Measurements from ENCODE around the gene PLSCR5.

The PLSCR5 gene, protein sequence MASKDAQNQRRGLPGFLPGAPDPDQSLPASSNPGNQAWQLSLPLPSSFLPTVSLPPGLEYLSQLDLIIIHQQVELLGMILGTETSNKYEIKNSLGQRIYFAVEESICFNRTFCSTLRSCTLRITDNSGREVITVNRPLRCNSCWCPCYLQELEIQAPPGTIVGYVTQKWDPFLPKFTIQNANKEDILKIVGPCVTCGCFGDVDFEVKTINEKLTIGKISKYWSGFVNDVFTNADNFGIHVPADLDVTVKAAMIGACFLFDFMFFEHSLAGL

DNA sequence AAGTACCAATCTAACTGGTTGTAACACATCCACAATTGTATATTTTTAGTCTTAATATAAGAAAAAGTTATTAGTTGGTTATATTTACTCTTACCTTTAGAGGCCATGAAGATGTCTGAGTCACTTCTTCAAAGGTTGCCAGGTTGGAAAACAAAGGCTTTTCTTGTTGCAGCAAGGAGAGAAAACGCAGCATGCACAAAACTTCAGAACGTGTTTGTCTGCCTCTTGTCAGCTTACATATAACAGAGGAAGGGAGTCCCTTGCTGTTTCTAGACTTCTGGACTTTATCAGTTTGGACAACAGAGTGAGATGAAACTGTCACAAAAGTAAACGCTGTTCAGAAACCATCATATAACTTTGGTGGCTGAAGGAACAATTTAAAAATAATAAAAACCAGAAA is at the start of gene PLSCR5:
Gene PLSCR5, minus strand, starts transcription at position 241 of the 400 bp plus-strand sequence. Its CDS starts 134 bp downstream, at position 107.
- no peak for DNase-seq (ENCODE audit: low read depth)

DNA sequence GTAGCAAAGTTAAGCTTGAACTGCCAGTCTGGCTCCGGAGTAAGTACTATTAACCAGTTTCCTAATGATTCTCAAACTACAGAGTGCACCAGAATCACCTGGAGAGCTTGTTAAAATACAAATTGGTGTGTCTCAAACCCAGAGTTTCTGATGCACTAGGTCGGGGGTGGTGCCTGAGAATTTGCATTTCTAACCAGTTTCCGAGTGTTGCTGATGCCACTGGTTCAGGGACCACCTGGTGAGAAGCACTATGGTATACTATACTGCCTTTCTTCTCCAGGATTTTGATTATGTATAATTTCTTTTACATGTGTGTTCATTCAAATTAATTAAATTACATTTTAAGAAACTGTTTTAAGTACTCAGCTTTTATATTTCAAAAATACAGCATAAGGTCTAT is 48.8 kb upstream of the PLSCR5 start:
- DNase-seq (ENCODE audit: low read depth), result no peak

DNA sequence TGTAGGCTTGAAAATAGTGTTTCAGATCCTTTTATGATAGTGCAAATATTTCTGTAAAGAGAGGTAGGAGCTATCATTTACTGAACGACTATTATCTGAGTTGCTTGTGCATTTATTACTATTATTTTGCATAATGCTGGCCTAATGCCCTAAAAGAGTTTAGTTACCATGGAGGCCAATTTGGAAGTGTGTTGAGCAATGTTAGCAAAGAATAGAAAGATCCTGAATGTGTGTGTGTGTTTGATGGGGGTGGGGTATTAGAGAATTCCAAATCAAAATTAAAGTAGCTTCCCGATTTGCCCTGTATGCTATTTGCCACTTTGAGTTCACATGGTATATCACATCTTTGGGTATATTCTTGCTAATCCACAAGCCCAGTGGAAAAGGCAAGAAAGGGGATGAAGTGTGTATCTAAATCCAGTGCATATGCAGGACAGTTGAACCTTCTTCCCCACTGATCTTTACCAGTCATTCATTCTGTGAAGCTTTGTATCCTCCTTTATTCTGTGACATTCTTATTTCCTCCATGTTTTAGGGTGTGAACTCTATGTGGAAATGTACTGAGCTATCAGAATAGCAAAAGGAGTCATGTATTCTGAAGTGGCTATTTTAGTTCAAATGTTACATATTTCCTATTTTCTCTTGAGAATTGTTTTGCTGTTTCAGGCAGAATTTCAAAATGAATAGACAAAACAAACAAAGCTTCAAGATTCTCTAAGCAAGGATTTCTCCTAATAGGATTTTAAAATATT is 45.7 kb upstream of the PLSCR5 start:
- DNase-seq (ENCODE audit: low read depth), result no peak

DNA sequence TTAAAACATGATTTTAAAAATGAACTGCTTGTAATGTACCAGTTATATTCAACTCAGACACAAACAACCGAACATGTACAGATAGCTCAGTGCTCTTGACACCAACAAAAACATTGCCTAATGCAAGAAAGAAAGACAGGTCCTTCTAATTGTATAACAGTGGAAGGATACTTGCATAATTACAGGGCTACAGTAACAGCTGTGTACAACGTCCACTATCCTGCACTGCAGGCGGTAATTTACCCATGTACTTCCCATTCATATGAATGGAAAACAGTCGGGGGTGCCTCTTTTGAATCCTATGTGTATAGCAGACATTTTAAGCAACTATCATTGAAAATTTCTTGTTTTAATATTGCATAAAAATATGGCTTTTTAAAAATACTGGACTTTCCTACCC is 41.1 kb upstream of the PLSCR5 start:
- no peak for DNase-seq (ENCODE audit: low read depth)

DNA sequence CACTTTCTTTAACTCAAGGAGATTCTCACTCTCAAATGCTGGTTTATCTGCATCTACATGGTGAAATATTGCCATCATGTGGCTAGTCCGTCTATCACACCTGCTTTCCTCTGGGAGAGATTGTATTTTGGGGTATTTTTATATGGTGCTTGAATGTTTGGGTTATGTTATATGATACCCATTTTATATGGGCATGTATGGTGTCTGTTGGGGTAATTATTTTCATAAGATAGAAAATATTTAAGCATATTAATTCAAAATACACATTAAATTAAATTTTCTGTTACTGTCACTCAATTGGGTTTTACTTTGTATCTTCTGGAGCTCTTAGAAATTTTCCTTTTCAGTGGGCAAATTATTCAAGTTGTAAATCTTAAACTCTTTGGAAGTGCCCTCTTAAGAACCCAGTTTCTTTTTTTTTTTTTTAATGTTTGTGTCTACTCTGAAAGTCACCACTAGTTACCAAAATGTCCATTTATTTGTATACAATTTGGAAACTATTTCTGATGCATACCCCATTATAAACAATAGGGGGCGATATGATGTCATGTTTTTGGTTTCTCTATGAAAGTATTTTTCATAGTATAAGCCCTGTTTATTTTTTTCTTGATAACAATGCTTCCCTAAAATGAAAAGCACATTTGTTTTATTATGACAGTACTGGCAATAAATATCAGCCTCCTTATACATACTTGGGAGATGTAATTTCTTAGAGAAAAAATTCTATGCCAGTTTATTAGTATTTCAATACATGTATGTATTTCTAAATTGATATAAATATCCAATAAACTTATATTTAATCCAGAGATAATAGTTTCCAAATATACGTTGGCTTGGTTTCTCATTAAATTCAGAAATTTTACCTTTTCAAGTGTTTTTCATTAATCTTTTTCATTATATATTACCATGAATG is 36.1 kb upstream of the PLSCR5 start:
- peak; percentile 38 for DNase-seq (ENCODE audit: low read depth)

DNA sequence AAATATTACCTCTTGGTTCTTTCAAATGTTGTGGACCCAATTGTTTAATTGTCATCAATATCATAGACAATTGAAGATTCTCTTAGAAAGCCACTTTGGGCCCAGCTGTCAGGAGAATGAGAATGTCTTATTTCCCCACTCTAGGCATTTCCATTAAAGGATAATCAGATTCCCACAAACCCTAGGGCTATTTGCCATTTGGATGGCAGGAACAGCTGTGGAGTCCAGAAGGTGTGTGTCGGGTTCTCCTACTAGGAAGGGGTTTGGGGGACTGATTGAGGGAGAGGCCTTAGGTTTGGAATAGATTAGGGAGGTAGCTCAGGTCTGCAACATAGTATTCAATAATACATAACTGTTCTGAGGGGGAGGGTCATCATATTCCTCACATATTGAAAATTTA is 35.2 kb upstream of the PLSCR5 start:
- no peak for DNase-seq (ENCODE audit: low read depth)

DNA sequence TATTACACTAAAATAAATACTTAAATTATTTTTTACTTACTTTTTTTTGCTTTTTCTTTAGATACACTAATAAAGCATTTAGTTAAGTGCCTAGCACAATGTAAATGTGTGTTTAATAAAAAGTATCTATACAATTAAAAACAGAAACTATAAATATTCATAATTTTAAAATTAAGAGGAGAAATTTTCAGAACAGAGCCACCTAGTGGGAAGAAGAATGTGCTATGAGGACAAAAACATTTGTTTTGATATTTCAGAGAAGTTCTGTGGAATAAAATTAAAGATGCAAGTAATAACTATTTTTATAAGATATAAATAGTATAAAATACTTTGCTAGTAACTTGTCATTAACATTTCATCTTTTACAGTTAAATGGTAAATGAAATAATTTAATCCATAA is 33.6 kb upstream of the PLSCR5 start:
- no peak for DNase-seq (ENCODE audit: low read depth)

DNA sequence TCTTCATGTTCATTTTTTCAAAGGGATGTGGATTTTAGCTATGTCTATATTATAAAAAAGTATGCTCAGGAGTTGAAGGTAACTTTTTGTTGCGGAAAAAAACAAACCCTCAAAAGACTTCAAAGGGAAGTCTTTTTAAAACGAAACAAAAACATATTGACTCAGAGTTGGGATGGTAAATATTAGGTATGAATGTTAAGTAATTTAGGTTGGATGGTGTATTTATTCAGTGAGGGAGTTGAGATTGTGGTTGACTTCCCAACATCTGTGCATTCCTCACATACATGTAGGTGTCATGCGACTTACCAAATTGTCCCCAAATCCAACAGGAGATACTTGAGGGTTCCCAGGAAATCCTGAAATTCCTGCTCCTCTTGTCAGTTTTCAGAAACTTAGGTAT is 32.7 kb upstream of the PLSCR5 start:
- no peak for DNase-seq (ENCODE audit: low read depth)

DNA sequence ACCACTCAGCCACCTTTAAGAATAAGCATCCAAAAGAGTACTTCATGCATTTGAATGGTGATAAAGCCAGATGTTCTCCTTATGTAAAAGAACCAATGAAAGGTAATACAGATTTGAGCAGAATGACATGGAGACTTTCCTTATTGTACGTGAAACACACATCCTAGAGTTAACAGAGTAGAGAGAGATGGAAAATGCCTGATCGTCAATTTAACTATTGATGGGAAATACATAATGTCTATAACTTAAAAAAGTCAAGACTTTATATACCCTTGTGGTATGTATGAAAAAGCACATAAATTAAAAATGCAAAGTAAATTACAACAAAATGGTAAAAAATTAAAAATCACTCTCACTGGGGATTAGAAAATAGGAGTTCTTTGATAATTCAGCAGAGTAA is 31.7 kb upstream of the PLSCR5 start:
- no peak for DNase-seq (ENCODE audit: low read depth)

DNA sequence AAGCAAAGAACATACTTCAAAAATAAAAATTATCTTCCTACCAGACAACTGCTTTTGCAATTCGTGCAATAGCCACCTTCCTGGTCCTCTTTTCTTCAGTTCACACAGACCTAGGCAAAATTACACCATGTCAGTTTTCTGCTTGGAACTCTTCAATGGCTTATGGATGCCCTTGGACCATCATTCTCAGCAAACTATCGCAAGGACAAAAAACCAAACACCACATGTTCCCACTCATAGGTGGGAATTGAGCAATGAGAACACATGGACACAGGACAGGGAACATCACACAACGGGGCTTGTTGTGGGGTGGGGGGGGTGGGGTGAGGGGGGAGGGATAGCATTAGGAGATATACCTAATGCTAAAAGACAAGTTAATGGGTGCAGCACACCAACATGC is 29.2 kb upstream of the PLSCR5 start:
- no peak for DNase-seq (ENCODE audit: low read depth)

DNA sequence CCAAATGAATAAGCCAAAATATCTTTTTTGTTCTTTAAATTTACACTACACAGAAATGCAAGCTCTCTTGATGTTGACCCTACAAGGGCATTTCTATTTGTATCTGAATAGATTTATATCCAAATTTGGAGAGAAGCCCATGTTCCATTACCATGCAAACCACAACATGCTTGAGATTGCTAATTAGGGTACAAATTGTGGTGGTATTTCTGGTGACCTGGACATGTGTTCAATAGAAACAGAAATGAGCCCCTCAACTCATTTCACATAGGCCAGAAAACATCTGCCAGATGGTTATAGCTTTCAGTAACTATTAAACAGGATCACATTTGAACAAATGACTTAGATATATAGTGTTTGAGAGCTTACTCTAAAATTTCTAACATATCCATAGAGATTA is 23.5 kb upstream of the PLSCR5 start:
- DNase-seq (ENCODE audit: low read depth), result no peak

DNA sequence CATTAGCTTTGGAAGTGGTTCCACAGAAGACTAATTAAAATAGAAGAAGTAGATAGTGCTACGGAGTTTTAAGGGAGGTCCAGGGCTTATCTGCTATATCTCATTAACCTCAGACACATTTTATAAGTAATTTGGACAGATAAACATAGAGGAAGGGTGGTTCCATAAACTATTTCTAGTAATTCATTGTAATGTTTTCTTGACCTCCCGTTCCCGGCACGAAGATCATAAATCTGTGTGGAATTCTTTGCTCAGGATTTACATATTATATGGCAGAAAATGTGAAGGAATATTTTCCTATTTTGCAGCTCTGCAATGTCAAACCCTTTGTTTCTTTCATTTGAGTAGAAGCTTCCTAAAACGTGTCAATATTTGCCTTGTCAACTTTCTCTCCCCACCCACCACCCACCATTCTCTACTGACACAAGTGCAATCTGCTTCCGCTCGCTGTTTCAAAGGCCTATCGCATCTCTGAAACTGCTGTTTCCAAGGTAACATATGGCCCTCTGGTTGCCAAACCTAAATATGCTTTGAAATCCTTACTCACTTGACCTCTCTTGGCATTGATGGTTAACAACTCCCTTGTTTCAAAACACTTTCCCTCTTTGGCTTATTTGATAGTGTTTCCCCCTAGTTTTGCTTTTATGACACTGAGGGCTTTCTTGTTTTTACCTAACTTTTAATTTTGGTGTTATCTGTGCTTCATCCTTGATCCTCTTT is 21.4 kb upstream of the PLSCR5 start:
- no peak for DNase-seq (ENCODE audit: low read depth)

DNA sequence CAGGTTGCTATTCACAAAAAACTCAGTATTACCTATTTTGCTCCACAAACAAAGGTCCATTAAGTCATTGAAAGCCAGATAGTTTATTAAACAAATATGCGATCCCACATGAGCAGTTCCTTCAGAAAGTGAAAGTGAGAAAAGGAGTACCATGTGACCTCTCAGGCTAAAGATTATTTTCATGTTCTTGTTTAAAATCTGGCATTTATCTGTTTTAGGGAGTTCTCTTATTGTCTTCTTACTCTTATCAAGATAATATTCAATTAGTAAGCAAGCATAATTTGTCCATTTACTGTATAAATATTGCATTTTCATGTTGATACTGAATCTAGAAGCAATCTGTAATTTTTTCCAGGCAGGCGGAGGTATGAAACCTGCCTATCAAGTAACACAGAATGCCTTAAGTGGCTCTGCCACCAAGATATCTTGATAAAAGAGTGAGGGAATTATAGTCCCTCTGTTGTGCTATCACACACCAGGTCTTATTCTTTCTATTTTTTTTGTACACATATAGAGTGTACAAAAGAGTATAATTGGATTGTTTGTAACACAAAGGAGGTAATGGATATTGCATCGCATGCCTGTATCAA is 20.1 kb upstream of the PLSCR5 start:
- DNase-seq (ENCODE audit: low read depth), result peak; percentile 4

DNA sequence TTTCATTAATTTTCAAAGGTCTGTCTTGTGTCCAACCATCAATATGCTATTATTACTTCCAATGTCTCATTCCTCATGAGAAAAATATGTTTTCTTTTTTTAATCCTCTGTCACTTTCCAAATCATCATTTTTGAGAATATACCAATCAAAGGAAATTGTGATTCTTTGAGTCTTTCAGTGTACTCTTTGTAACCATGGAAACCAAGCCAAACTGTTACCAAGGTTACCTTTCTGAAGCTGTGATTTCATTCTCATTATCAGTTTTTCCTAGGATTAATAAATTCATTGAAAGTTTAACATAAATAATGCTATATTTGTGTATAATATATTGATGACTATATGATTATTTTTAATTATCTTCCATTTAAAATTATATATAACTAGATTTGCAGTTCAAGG is 16.6 kb upstream of the PLSCR5 start:
- no peak for DNase-seq (ENCODE audit: low read depth)

DNA sequence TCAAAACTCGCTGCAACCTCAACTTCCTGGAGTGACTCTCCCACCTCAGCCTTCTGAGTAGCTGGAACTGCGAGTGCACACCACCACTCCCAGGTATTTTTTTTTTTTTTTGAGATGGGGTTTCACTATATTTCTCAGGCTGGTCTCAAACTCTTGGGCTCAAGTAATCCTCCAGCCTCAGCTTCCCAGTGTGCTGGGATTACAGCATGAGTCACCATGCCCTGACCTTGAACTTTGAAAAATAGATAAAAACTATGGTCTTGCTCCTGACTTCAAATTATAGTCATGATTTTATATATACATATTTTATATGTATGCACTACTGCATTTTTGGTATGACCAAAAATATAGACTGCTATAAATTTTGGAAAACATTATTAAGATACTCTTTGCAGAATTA is 6.9 kb upstream of the PLSCR5 start:
- no peak for DNase-seq (ENCODE audit: low read depth)

DNA sequence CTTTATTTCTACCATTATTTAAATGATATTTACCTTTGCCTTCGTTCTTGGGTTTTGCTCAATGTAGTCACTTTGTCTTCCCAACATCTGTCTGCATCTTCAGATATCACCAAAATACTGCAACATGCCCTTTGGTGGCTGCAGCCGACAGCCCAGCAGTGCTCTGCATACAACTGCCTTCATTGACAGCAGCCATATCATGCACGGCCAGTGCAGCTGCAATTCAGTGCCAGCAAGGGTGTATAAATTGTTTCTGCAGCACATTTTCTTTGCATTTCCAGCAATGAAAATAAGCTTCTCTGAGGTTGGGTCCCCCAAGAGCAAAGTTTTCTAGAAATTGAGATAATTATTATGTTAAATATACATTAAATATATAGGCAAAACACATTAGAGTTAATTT is 6.0 kb upstream of the PLSCR5 start:
- DNase-seq (ENCODE audit: low read depth), result no peak

DNA sequence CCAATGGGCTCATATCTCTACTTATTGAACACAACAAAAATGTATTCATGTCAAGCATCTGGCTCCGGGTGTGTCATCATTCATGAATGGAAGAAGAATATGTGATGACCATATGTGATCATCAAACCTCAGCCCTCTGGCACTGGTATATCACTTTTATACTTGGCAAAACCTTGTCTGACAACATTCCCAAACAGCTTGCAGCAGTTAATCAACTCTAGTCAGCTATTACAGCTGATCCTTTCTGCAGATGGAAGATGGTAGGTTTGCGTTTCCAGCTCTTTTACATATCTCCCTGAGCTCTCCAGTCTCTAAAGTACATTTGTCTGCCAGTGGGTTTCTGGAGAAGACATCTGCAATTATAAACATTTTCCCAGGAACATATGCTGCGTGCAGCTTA is 6.6 kb downstream of the PLSCR5 start:
- no peak for DNase-seq (ENCODE audit: low read depth)

DNA sequence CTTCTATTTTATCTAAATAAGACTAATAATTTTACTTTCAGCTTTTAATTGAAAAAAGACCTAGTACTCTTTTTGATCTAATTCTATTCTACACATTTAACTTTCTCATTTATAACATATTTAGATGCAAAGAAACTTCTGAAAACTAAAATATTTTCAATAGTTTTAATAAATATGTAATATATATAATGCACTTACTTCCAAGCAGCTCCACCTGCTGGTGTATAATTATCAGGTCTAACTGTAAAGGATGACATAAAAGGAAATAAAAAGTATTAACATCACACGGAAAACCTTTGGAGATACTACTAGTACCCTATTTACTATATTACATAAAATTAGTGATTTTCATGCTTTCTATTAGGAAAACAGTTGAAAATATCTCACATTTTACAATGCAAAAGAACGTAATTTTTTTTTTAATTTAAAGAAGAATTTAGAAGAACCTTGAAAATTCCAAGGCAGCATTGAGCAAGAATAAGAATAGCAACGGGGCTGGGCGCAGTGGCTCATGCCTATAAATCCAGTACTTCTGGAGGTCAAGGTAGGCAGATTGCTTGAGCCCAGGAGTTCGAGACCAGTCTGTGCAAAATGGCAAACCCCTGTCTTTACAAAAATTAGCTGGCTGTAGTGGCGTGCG is 10.2 kb downstream of the PLSCR5 start:
- DNase-seq (ENCODE audit: low read depth), result peak; percentile 10

DNA sequence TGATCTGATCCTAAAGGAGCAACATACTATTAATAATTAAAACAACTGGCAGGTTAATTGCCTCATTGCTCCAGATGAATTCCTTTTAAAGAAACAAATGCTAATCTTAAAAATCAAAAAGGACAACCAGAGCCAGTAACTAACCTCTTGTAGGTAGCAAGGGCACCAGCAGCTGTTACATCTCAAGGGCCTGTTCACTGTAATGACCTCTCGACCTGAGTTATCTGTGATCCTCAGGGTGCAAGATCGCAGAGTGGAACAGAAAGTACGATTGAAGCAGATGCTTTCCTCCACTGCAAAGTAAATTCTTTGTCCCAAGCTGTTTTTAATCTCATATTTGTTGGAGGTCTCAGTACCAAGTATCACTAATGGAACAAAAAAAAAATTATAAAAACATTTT is 11.4 kb downstream of the PLSCR5 start:
- DNase-seq (ENCODE audit: low read depth), result no peak

DNA sequence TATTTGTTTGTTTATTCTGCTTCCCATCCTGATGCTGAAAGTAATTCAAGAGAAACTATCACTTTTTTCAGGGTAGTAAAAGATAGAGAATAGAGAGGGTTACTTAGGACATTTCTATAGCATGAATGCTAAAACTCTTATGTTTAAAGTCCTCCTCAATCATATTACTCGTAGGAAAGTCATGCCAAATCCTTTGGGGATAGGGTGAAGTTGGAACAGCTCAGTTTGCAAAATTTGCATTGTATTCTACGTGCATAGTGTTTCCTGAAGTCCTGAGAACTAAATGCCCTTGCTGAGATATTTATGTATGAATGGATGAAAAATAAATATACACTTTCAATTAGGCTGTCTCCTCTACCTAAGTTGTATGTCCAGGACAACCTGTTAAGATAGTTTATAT is 14.6 kb downstream of the PLSCR5 start:
- DNase-seq (ENCODE audit: low read depth), result no peak

DNA sequence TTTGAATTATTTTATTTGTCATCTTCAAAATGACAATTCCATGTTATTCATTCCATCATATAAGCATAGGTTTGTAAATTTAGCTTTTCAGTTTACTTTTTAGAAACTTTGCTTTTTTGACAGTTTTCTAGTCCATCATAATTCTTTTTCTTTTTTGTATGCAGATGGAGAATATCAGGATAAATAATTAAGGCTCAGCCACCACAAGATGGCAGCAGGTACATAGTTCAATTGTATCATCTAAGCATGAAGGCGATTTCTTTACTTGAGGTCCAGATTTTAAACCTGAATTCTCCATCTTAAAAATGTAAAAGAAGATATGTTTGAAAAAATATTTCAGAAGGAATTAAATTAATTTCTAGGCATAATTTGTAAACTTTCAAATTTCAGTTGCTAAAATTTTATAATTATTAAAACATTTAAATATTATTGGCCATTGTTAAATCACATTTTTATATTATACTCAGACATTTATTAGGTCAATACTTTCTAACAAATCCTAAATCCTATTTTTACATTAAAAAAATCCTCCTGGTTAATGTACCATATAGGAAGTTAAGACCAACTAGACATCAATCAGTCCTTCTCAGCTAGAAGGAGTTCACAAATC is 15.1 kb downstream of the PLSCR5 start:
- peak; percentile 45 for DNase-seq (ENCODE audit: low read depth)
